T47D (cell line): ENCODE data around the gene PAX4.

ENCODE experiments used
- DNase-seq, 2 experiments: peaks; one replicate each; pipeline versions ENCODE4 v3.0.0 to v3.0.0-alpha.2; 2011 to 2012; ENCODE audit warnings: low read depth in 1 of 2, low spot score in 1 of 2
- JUND ChIP-seq: IDR thresholded peaks from 2 replicates; pipeline ENCODE4 v1.6.1; 2012; ENCODE audit warnings: low read depth
- in situ Hi-C: cut with HindIII; loops from 2 replicates; pipeline ENCODE4 v1.10.0; 2016; ENCODE audit warnings: low sequenced_read_pairs, low pct_unique_long_range_greater_than_20kb

The PAX4 gene, protein sequence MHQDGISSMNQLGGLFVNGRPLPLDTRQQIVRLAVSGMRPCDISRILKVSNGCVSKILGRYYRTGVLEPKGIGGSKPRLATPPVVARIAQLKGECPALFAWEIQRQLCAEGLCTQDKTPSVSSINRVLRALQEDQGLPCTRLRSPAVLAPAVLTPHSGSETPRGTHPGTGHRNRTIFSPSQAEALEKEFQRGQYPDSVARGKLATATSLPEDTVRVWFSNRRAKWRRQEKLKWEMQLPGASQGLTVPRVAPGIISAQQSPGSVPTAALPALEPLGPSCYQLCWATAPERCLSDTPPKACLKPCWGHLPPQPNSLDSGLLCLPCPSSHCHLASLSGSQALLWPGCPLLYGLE

DNA sequence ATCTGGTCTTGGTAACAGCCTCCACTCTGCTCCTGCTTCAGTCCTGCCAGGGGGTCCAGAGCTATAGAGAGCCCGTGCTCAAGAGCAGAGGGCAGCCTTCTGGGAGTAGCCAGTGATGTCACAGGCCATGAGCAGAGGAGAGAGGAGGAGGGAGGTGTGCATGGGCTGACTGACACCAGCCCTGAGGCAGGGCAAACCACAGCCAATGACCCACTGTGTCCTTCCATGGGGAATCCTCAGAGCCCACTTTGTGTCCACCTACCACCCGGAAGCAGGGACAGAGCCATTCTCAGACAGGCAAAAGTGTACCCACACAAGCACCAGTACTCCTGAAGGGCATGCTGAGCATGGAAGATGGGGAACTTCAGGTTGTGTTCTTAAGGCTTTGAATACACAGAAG lies at the start of gene PAX4:
PAX4 (minus strand) TSS at position 101 of the 400 bp plus-strand sequence. CDS start 2,214 bp downstream, outside the sequence.
- no peak for TF ChIP-seq JUND
- in situ Hi-C loops = no loop called here
- DNase-seq = no peak

DNA sequence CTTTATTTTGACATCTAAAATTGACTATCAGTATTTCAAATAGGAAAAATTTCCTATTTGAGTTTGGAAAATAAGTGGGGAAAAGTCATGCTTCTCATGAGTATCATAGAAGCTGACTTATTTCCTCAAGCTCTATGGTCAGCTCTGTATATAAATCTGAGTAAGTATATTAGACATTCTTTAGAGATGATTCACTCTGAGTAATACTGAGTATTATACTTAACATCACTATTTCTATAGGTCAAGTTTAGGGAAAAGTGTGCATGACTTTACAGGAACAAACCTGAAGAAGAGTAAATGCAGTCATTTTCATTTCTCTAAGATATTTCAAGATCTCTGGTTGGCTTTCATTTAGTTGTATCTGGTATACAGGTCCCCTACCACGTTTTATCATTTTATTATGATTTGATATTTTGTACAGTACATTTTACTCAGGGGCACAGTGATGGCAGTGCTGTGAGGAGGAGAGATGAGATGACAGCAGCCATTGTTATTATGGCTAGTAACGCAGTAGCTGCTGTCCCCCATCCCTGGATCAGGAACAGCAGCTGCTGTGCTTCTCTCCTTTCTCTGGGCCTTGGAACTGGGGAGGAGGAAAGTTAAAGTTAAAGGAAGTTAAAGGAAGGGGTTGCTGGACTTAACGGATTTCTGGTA lies 49.2 kb upstream of the PAX4 start:
- TF ChIP-seq JUND = no peak
- in situ Hi-C loops = no loop called here
- no peak for DNase-seq

DNA sequence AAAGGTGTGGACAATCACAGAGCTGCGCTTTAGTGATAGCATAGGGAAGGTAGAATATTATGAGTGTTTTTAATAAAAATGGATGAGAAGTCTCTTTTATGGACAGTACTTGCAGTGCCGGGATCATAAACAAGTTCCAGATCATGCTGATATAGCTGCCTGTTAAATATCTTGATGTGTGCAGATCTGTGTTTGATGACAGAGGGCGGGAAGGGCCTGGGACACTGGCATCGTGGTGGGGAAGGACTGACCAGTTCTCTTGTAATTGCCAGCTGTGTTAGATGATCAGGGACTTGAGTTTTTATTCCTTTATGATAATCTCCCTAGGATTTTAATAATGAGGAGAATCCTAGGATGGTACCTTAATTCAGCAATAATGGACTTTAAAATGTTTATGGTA lies 48.7 kb upstream of the PAX4 start:
- no peak for TF ChIP-seq JUND
- no peak for DNase-seq
- in situ Hi-C loops = no loop called here

DNA sequence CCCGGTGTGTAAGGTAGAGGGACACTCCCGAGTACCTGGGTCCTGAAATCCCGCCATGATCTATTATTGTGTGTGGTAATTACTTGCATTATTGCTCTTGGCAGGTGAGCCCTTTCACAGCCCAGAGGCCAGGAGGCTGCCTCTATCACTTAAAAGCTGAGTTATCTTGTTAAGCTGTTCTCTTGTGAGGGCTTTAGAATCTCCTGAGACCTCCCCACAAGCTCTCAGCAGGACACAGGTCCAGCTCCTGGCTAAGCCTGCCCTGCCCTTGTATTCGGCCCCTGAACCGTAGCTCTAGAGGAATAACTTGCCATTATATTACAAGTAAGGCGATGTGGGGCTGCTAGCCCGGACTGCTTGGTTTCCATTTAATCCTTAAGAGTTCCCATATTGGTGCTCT lies 48.0 kb upstream of the PAX4 start:
- DNase-seq = no peak
- TF ChIP-seq JUND = no peak
- in situ Hi-C loops = no loop called here

DNA sequence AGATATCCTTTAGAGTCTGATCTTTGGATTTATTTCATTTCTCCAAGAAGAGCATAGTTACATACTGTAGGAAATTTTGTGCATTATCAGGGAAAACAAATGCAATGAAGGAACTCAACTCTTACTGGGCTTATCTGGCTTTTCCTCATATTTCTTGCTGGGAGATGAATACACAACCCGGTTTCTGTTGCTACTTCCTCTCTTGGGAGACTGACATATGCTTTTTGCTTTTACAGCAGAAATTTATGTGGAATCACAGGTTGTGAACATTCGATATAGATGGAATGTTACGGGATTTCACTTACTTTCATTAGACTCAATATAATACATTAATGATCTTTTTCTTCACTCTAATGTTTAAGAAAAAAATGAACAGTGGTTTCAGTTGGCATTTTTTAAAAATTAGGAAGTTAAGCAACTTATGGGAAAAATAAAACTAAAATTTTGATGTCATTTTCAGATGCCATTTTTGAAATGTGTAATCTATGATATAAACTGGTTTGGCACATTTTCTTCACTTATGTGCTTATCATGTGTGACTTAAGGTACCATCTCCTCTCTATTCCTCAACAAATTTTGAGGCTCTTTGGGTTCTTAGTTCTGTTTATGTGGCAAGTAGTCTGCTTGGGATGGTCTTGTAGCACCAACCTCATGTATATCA lies 41.2 kb upstream of the PAX4 start:
- in situ Hi-C loops = no loop called here
- no peak for DNase-seq
- TF ChIP-seq JUND = no peak

DNA sequence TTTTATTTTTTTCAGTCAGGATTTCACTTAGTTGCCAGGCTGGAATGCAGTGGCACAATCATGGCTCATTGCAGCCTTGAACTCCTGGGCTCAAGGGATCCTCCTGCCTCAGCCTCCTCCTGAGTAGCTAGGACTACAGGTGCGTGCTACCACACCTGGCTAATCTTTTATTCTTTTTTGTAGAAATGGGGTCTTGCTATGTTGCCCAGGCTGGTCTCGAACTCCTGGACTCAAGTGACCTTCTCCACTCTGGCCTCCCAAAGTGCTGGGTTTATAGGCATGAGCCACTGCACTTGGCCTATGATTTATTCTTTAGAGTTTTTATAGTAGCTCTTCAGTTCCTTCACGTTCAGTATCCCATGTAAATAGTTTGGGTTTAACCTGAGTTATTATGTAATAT lies 39.6 kb upstream of the PAX4 start:
- no peak for TF ChIP-seq JUND
- no peak for DNase-seq
- in situ Hi-C loops = no loop called here

DNA sequence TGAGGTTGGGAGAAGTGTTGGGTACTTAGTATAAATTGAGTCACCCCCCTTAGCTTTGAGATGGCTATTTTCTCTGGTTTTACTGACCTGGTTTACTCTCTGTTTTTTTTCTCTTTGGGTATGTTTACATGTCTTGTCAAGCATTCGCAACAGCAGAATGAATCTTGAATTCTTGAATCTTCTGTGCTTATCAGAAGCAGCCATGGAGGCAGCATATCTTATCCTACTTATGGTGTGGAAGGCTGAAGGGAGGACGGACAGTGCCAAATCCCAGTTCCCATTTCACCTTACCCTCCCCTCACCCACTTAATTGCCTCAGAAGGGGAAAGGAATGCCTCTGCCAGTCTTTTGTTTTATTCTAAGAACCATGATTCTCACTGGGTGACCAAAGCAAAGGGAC lies 37.8 kb upstream of the PAX4 start:
- no peak for DNase-seq
- in situ Hi-C loops = no loop called here
- TF ChIP-seq JUND = no peak

DNA sequence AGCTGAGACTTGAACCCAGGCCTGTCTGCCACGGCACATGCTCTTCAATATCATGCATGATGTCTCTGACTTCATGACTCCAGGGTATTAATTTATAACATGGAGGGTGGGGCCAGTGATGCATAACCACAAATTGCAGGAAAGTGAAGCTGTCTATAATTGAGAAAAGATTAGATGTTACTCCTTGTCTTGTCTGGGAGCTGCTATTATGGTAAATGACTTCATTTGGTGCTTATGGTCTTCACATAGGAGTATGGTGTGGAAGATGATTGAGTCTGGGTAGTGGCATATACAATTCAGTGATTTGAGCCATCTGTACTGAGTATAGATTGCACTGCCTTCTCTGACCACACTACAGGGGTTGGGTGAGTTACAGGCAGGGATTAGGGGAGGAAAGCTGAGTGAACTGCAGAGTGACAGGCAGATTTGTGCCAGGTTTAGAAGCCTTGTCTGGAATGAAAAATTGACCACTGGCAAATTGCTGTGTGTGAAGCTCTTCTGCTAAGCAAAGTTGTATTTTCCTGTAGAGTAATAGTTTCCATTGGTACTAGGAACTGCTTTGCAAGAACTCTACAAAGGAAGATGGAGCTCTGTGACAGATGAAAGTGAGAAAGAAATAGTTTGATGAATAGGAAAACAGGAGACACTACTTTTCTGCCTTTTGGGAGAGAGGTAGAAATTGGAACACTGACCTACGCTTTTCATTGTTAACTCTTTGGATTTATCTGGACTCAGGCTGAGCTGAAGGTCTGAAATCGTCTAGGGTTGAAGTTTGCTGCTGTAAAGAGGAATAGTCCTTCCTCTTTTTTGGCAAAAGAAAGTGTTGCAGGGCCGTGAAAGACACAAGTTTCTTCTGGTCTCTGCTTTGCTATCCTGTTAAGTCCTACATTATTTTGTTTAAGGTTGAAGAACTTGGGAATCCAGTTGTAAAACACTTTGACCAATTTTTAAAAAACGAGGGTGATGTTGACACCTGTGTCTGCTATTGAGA lies 36.8 kb upstream of the PAX4 start:
- no peak for TF ChIP-seq JUND
- DNase-seq = no peak
- in situ Hi-C loops = no loop called here

DNA sequence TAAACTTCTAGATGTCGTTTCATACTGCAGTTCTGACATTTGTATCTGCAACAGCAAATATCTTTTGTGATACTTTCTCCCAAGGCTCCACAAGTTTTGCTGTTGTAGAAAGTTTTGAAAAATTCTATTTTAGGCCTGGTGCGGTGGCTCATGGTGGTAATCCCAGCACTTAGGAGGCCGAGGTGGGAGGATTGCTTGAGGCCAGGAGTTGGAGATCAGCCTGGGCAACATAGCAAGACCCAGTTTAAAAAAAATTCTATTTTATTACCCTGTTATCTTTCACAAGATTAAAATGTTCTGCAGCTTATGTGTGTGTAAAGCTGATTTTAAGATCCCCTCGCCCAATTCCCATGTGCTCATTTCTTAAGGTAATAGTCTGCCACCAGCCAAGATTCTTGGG lies 35.5 kb upstream of the PAX4 start:
- in situ Hi-C loops = no loop called here

DNA sequence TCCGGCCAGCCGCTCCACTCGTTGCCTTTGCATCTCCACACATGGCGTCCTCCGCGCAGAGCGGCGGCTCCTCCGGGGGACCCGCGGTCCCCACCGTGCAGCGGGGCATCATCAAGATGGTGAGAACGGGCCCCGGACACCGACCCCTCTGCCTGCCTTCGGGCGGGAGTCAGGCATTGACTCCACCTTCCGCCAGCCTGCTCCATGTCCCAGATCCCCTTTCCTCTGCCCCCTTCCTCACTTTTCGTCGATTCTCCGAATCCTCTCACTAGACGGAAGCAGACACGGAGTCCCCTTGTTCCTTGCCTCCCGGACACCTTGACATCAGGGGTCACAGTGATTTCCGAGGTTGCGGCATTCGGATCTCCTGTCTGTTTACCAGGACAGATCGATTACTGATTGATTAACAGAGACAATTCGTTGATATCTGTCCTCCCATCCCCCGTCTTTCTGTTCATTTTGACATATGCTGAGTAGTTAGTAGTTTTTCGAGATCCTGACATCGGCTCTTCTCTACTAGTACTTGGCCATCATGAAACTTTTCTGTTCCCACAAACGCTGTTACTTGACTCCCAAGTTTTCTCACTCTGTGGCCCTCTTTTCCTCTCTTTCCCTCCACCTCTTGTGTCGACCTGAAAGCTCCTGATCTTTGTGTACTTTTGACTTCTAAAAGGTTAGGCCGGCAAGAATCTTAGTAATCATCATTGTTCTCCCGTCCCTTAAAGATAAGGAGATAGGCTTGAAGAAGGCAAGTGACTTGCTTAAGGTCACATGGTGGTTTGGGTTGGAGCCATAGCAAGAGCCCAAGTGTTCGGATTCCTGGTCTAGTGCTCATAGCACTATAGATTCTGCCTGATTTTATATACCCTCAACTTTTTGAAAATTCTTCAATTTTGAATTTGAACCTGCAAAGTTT lies 34.6 kb upstream of the PAX4 start:
- in situ Hi-C loops = no loop called here
- no peak for TF ChIP-seq JUND
- peak in 1 of 2 experiments; percentile 3 for DNase-seq

More for the DNA sequence above, 35.5 kb upstream of the PAX4 start:
- no peak for DNase-seq
- no peak for TF ChIP-seq JUND

DNA sequence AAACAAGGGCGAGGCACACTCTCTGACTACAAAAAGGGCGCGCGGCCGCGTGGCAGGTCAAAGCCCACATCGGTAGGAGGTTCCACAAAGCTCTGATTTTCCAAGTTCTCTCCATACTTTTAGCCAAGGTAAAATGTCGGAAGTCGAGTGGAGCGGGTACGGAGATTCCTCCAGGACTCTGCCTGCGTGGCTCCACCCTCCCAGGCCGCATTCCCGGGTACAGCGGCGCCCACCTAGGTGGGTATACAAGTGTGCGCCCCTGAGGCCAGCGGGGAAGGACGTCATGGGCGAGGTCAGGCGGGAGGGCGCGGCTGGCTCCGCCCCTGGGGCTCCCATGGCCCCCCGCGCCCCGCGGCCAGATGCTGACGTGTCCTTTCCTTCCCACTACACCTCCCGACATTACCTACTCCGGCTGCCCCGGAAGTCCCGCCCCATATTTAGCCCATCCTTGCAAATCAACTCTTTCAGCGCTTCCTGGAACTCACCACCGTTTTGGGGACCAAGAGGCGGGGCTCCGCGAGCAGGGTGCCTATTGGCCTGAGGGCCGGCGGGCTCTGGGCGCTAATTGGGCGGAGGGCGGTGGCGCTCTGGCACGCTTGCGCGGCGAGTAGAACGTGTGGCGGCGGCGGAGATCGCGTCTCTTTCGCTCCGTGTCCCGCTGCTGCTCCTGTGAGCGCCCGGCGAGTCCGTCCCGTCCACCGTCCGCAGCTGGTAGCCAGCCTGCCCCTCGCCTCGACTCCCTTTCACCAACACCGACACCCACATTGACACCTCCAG lies 33.8 kb upstream of the PAX4 start, which contains the start of gene SND1:
SND1 (plus strand) TSS at position 639 of the 777 bp plus-strand sequence. CDS start 180 bp downstream, outside the sequence.
- in situ Hi-C loops = no loop called here
- TF ChIP-seq JUND = no peak
- DNase-seq = peak; percentile 93 to 98
